KMS-11 (cell line): Measurements from ENCODE around the gene NAT10.

Experiments
- H2AFZ ChIP-seq: fragments of 200-600 bp; sonication (generic); 2 replicates; pipeline ENCODE4 v1.6.1; 2016; ENCODE audit warnings: antibody characterized with exemption, mixed run types, low read depth
- H3K27ac ChIP-seq: fragments of 200-600 bp; sonication (generic); 2 replicates; pipeline ENCODE4 v1.6.1; 2016; ENCODE audit warnings: mild to moderate bottlenecking, mixed run types
- H3K27me3 ChIP-seq: fragments of 200-600 bp; sonication (generic); 2 replicates; pipeline ENCODE4 v1.6.1; 2017; ENCODE audit warnings: mild to moderate bottlenecking, low read depth, mixed run types, moderate library complexity; ENCODE audit not compliant: insufficient read depth
- H3K36me3 ChIP-seq: fragments of 200-600 bp; sonication (generic); 2 replicates; pipeline ENCODE4 v1.6.1; 2017; ENCODE audit warnings: mild to moderate bottlenecking, mixed run types; ENCODE audit not compliant: insufficient read depth
- H3K4me1 ChIP-seq: fragments of 200-600 bp; sonication (generic); 2 replicates; pipeline ENCODE4 v1.6.1; 2016; ENCODE audit warnings: mild to moderate bottlenecking, low read depth, mixed run types; ENCODE audit not compliant: poor library complexity, severe bottlenecking
- H3K4me2 ChIP-seq: fragments of 200-600 bp; sonication (generic); 2 replicates; pipeline ENCODE4 v1.7.0; 2016; ENCODE audit warnings: mild to moderate bottlenecking, mixed run types
- H3K4me3 ChIP-seq: fragments of 200-600 bp; sonication (generic); IDR thresholded peaks from 2 replicates; pipeline ENCODE4 v1.6.1; 2017; ENCODE audit warnings: low read depth, low read length, mixed read lengths; ENCODE audit not compliant: insufficient read depth
- H3K79me2 ChIP-seq: fragments of 200-600 bp; sonication (generic); 2 replicates; pipeline ENCODE4 v1.6.1; 2016; ENCODE audit warnings: low read depth, mixed run types; ENCODE audit not compliant: insufficient read depth
- H3K9ac ChIP-seq: fragments of 200-600 bp; sonication (generic); 2 replicates; pipeline ENCODE4 v1.6.1; 2016; ENCODE audit warnings: mild to moderate bottlenecking, mixed run types
- H4K20me1 ChIP-seq: fragments of 200-600 bp; sonication (generic); 2 replicates; pipeline ENCODE4 v1.6.1; 2016; ENCODE audit warnings: mild to moderate bottlenecking, mixed run types; ENCODE audit not compliant: insufficient read depth
- CTCF ChIP-seq: fragments of 200-600 bp; sonication (generic); conservative IDR thresholded peaks from 2 replicates; pipeline ENCODE4 v1.6.1; 2017; ENCODE audit warnings: low read depth, mild to moderate bottlenecking, antibody characterized with exemption, low read length, moderate library complexity, mixed read lengths

The NAT10 gene

GRCh38 chr11:34181251-34181650, 75.8 kb downstream of the NAT10 start:
- no peaks in the 10 kb centered on the region for H3K4me1 ChIP-seq
- no peak overlapping the region for H3K9ac ChIP-seq
- no peak overlapping the region for H3K4me3 ChIP-seq
- H3K27me3 ChIP-seq, result no peaks in the 10 kb centered on the region
- no peak for TF ChIP-seq CTCF
- no peaks in the 10 kb centered on the region for H4K20me1 ChIP-seq
- H2AFZ ChIP-seq, result no peak overlapping the region
- H3K4me2 ChIP-seq, result no peak overlapping the region
- H3K79me2 ChIP-seq, result no peaks in the 10 kb centered on the region
- no peak overlapping the region for H3K27ac ChIP-seq
- H3K36me3 ChIP-seq, result no peaks in the 10 kb centered on the region

GRCh38 chr11:34181856-34182405, 76.5 kb downstream of the NAT10 start:
- H3K4me2 ChIP-seq, result no peak overlapping the region
- H3K9ac ChIP-seq, result no peak overlapping the region
- H3K27me3 ChIP-seq, result no peaks in the 10 kb centered on the region
- no peak overlapping the region for H3K4me3 ChIP-seq
- no peaks in the 10 kb centered on the region for H3K4me1 ChIP-seq
- no peaks in the 10 kb centered on the region for H3K79me2 ChIP-seq
- H2AFZ ChIP-seq, result no peak overlapping the region
- no peaks in the 10 kb centered on the region for H4K20me1 ChIP-seq
- no peak overlapping the region for H3K27ac ChIP-seq
- no peaks in the 10 kb centered on the region for H3K36me3 ChIP-seq
- no peak for TF ChIP-seq CTCF

GRCh38 chr11:34182425-34182824, 77.0 kb downstream of the NAT10 start:
- Histone ChIP-seq H4K20me1 (no peaks in the 10 kb centered on the region), H3K27me3 (no peaks in the 10 kb centered on the region)
- TF ChIP-seq CTCF, result no peak

GRCh38 chr11:34182921-34183685, 77.7 kb downstream of the NAT10 start:
- H4K20me1 ChIP-seq, result no peaks in the 10 kb centered on the region
- no peaks in the 10 kb centered on the region for H3K27me3 ChIP-seq
- no peaks in the 10 kb centered on the region for H3K79me2 ChIP-seq
- no peak overlapping the region for H3K4me3 ChIP-seq
- H3K9ac ChIP-seq, result no peak overlapping the region
- TF ChIP-seq CTCF, result no peak
- H2AFZ ChIP-seq, result no peak overlapping the region
- H3K36me3 ChIP-seq, result no peaks in the 10 kb centered on the region
- H3K4me1 ChIP-seq, result no peaks in the 10 kb centered on the region
- no peak overlapping the region for H3K4me2 ChIP-seq
- no peak overlapping the region for H3K27ac ChIP-seq

More at GRCh38 chr11:34182425-34182824, 77.0 kb downstream of the NAT10 start:
- no peak overlapping the region for H2AFZ ChIP-seq
- H3K4me1 ChIP-seq, result no peaks in the 10 kb centered on the region
- H3K9ac ChIP-seq, result no peak overlapping the region
- H3K27ac ChIP-seq, result no peak overlapping the region
- no peaks in the 10 kb centered on the region for H3K79me2 ChIP-seq
- H3K4me3 ChIP-seq, result no peak overlapping the region
- no peaks in the 10 kb centered on the region for H3K36me3 ChIP-seq
- H3K4me2 ChIP-seq, result no peak overlapping the region
